Measurements from ENCODE around the gene SLC8A3.

The SLC8A3 gene

DNA sequence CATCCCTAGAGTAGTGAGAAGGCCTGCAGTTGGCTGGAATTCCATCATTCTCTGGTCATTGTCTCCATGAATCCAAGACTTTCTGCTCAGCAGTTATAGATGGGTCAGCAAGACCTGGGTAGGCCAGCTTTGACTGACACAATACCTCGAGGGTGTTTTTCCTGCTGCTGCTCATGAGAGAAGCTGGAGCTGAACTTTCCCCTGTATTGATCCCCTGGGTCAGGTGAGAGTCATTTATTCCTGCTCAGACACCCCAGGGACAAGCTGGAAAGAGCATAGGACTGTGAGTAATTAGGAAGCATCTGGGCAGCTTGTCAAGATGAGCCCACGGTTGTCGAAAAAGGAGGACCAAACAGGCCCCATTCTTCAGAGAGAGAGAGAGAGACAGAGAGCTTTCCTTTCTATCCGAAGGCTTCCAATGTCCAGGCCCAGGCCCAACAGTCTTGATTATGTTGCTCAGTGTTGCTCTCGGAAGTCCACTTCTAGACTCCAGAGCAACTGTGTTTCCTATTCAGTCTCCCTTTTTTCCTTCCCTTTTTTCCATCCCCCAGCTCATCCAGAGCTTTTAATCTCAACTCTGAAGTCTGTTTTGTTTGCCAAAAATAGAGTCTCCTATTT lies 131.1 kb downstream of the SLC8A3 start:
- no peak for DNase-seq

DNA sequence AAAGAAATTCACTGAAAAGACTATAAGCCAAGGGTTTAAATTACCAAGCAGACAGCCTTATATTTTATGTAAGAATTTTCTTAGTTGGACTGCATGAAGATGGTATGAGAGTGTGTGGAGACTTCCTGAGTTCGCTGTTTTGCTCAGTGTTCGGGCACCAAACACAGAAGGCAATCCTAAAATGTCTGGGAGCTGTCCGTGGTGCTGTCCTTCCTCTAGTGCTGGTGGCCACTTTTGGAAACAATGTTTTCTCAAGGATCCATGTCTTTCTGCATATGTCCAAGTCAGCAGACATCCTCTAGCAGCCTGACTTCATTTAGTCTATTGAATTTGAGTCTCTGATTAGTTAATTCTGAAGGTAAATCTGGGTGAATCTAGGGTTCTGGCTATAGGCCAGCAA lies 135.8 kb downstream of the SLC8A3 start:
- DNase-seq: no peak

- no peak for DNase-seq
These were observed 138.6 kb downstream of the SLC8A3 start for GRCh38 chr14:70050136-70050535.

- DNase-seq: no peak
These were observed 139.1 kb downstream of the SLC8A3 start for GRCh38 chr14:70049605-70050004.

- DNase-seq: no peak
These were observed 140.5 kb downstream of the SLC8A3 start for GRCh38 chr14:70048313-70048654.

- no peak for DNase-seq
These were observed 141.0 kb downstream of the SLC8A3 start for GRCh38 chr14:70047598-70048312.

DNA sequence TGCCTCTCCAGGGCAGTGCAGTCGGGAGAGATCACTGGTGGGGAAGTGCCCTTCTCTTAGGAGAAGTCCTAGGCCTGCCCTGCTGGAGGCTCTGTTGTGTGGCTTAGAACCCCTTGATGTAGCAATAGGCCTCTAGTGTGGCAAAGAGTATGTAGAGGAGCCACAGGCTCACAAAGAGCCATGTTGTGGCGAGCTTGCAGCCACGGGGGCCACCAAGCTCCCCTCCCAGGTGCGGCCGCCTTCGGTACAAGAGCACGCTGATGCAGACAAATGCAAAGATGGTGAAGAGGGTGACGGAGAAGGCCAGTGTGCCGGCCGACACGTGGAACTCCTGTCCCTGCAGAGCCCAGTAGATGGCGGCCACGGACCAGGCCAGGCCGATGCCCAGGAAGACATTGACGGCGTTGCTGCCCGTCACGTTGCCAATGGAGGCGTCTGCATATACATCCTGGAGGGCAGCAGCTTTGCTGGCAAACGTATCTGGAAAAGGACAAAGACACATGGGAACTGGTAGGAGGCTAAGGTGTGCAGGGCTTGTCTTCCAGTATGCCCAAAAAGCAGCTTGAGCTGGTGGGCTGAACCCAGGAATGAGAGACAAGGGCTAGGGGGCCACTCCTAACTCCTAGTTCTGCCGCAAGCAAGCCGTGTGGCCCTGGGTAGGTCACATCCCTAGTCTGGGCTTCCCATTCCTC lies 142.8 kb downstream of the SLC8A3 start:
- DNase-seq: peak; percentile 68 to 73

DNA sequence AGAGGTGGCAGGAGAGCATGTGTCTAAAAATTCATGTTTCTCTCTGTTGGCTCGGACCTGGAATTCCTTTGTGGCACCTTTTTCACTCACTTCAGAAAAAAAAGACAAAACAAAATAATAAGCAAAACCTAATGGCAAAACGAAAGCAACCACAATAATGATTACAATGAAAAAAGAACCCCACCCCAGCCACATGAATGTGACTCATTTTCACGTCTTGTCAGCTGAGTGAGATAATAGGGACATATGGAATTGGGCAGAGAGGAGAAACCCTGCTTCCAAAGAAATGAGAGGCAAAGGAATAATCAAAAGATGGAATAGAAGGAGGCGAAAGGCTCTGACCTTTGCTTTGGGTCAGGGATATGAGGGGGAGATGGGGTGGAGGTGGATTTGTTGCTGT lies 143.4 kb downstream of the SLC8A3 start:
- no peak for DNase-seq

DNA sequence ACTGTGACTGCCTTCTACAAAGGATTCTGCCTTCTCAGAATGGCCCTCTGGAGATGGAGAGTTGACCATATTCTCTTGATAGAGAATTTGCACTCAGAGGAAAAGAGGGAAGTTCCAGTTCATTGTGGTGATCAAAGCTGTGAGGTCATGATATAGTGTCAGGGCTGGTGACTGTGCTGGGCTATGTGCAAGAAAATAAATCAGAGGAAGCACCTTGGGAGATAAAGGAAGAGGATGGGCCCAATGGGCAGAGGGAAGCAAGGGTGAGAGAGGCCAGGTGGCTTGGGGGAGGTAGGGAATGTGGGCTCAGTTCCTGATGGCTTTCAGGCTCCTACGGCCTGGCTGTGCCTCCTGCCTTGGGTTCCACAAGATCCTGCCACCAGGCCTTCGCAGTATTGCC lies 145.8 kb downstream of the SLC8A3 start:
- no peak for DNase-seq

GRCh38 chr14:70036665-70037064 lies 152.1 kb downstream of the SLC8A3 start:
- DNase-seq: no peak

DNA sequence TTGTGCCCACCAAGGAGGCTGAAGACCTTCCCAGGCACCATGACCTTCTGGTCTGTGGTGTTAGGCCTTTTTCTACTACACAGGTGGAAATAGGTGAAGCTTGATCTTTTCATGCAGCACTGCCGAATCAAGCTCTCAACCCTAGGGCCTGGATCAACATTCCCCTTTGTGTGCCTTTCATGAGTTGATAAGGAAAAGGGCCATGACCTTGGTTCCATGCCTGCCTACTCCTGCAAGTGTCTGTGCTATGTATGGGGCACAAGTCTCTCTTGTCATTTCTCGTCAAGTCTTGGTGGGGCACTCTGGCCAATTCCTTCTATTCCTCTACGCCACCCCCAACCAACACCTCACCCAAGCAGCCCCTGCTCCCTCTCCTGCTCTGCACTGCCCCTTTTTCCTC lies 154.5 kb downstream of the SLC8A3 start:
- DNase-seq: no peak

- no peak for DNase-seq
These were observed 155.2 kb downstream of the SLC8A3 start for GRCh38 chr14:70033561-70033960.

DNA sequence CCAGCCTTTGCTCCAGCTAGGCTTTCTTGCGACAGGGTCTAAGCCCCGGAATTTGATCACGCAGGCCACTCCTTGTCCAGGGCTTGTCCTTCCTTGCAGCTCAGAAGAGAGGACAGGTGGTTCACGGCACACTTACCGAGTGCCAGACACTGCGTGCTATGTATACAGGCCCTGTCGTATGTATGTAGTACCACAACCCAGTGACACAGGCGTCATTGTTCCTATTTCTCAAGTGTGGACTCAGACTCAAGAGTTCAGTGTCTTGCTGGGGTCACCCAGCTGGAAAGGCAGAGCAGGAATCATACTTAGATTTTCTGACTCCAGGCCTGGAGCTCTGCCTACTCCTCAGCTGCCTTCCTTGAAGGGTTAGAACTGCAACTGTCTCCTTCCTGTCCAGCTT lies 155.6 kb downstream of the SLC8A3 start:
- no peak for DNase-seq

- DNase-seq: no peak
These were observed 156.3 kb downstream of the SLC8A3 start for GRCh38 chr14:70032447-70032846.

DNA sequence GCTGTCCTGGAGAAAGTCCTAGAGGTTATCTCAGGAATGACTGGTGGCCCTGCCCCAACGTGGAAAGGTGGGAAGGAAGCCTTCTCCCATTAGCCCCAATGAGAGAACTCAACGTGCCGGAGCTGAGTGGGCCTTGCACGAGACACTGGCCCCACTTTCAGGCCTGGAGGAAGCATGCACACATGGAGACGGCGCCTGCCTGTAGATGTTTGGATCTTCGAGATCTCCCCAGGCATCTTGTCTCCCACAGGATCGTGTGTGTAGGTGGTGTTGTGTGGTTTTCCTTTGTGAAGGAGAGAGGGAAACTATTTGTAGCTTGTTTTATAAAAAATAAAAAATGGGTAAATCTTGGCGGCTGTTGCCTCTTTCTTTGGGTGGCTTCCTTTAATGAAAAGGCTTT lies 156.7 kb downstream of the SLC8A3 start:
- no peak for DNase-seq

GRCh38 chr14:70029296-70030132 lies 159.2 kb downstream of the SLC8A3 start:
- no peak for DNase-seq

DNA sequence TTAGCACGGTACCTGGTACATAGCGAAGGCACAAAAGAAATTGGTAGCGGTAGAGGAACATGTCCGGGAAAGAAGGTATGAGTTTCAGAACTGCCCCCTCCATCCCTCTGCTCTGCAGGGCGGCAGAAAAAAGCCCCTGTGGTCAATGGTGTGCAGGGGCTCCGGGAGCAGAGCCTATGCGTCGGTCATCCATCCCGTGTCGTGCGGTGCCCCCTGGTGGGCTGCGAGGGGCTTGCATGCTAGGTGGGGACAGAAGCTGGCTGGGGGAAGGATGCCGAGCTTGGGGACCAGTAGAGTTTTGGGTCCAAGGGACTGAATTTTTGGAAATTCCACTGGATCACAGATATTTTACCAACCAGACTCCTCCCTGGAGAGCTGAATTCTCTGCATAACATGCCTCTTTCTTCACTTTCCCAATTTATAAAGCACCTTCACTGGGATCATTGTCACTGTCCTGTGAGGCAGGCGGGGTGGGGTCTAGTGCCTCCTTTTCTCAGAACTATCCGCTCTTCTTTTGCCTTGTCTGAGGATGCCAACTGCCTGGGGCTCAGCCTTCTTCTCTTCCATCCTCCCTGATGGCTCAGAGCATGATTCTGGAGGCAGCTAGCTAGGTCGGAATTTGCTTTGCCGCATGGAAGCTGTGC lies 160.8 kb downstream of the SLC8A3 start:
- peak; percentile 40 to 56 for DNase-seq

- DNase-seq: no peak
These were observed 164.9 kb downstream of the SLC8A3 start for GRCh38 chr14:70023871-70024270.

DNA sequence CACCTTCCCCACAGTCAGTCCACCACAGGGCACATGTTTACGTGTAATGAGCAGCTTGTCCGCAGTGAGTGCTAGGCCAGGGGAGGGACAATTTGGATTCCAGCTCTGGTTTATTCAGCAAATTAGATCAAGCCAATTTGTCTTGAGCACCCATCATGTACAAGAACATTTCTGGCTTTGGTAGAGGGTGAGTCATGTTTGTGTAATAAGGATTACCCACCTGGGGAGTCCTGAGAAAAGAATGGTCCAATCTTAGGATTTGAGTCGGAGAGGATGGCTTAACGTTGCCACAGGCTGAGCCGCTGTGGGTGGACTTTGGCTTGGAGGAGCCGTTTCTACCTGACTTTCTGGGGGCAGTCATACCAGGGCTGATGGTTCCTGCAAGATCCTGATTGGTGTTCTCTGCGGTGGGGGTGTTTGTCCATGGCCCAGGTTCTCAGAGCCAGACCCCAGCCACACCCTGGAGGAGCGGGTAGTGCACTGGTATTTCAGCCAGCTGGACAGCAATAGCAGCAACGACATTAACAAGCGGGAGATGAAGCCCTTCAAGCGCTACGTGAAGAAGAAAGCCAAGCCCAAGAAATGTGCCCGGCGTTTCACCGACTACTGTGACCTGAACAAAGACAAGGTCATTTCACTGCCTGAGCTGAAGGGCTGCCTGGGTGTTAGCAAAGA lies 165.8 kb downstream of the SLC8A3 start:
- no peak for DNase-seq

GRCh38 chr14:70021548-70022220 lies 167.1 kb downstream of the SLC8A3 start:
- no peak for DNase-seq

GRCh38 chr14:70020352-70021170 lies 168.2 kb downstream of the SLC8A3 start:
- no peak for DNase-seq

Data from NCI-H187 (cell line).